Measurements from ENCODE around the gene LPO. TPM values are rescaled to one million over a fixed set of nuclear protein-coding genes. Genes with fewer than 3 reads are reported as not detected.

Gene LPO
- total and polyA plus RNA-seq, 2 donors (not counting 3 experiments of a cell fraction or from before 2014, with no cell fraction given), result not detected

DNA sequence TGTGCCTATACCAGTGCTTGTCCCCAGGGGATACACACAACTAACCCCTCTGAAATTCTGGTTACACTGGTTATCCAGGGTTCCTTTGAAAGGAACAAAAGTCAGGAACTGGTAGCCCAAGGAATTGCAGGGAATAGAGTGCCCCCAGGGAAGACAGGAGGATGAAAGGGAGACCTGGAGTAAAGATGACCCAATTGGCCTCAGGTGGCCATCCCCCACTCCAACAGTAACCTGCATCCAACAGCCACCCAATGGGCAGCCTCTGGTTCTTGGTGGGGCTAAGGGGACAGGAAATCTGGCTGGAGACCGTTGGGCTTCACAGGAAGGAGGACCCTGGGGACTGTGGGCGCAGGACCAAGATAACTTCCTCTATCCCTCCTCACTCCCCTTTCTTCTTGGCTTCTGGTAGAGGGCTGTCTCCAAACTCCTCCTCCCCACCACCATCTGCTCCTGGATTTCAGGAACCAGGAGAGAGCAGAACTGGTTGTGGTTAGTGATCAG is 43.2 kb downstream of the LPO start:
- no TSS peak for BruUV-seq (replicated peaks)
- H3K9me1 ChIP-seq (replicated peaks; ENCODE audit: control insufficient read depth, extremely low read depth, insufficient read depth, low read length), result no peaks in the 10 kb centered on the region
- H4K20me1 ChIP-seq (replicated peaks; ENCODE audit: control insufficient read depth, extremely low read depth, insufficient read depth, low read length), result no peaks in the 10 kb centered on the region
- H3K79me2 ChIP-seq (ENCODE audit: control insufficient read depth, insufficient read depth, low read length), result no peaks in the 10 kb centered on the region
- TF ChIP-seq GATA2 (IDR thresholded peaks at IDR 0.05; ENCODE audit: insufficient read depth, insufficient read length, low read depth, low read length) (no peak), POLR2A (IDR thresholded peaks at IDR 0.05; ENCODE audit: low read depth, low read length) (no peak), EZH2 (IDR thresholded peaks at IDR 0.05; ENCODE audit: borderline replicate concordance, low read depth, low read length, severe bottlenecking) (no peak), MYC (IDR thresholded peaks at IDR 0.05; ENCODE audit: low read depth, low read length) (no peak), FOS (IDR thresholded peaks at IDR 0.05; ENCODE audit: borderline replicate concordance, insufficient read depth, low read length) (no peak), POLR2AphosphoS5 (IDR thresholded peaks at IDR 0.05; ENCODE audit: insufficient read depth, low read depth, low read length) (no peak), JUN (IDR thresholded peaks at IDR 0.05; ENCODE audit: borderline replicate concordance, insufficient read depth, insufficient read length, low read depth) (no peak)
- TF ChIP-seq, protein P1, sequence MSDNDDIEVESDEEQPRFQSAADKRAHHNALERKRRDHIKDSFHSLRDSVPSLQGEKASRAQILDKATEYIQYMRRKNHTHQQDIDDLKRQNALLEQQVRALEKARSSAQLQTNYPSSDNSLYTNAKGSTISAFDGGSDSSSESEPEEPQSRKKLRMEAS (IDR thresholded peaks at IDR 0.05; ENCODE audit: insufficient read depth, insufficient read length), result no peak
- TF ChIP-seq, protein P2, sequence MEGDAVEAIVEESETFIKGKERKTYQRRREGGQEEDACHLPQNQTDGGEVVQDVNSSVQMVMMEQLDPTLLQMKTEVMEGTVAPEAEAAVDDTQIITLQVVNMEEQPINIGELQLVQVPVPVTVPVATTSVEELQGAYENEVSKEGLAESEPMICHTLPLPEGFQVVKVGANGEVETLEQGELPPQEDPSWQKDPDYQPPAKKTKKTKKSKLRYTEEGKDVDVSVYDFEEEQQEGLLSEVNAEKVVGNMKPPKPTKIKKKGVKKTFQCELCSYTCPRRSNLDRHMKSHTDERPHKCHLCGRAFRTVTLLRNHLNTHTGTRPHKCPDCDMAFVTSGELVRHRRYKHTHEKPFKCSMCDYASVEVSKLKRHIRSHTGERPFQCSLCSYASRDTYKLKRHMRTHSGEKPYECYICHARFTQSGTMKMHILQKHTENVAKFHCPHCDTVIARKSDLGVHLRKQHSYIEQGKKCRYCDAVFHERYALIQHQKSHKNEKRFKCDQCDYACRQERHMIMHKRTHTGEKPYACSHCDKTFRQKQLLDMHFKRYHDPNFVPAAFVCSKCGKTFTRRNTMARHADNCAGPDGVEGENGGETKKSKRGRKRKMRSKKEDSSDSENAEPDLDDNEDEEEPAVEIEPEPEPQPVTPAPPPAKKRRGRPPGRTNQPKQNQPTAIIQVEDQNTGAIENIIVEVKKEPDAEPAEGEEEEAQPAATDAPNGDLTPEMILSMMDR (IDR thresholded peaks at IDR 0.05; ENCODE audit: extremely low read depth in 1 of 2, insufficient read depth in 1 of 2, low read depth in 1 of 2, low read length in 2 of 2), result no peak
- POLR2A ChIA-PET, result no interaction called here
- H3K27ac ChIP-seq (ENCODE audit: insufficient read depth, low read depth, low read length), result no peak overlapping the region
- dilution Hi-C loops (cut with MboI; ENCODE audit: extremely low pct_ligation_motif_present, low sequenced_read_pairs), result no loop called here
- no peak overlapping the region for H3K9ac ChIP-seq (replicated peaks; ENCODE audit: extremely low read depth, insufficient read depth, low read length)
- intact Hi-C loops (cut with micrococcal nuclease), result no loop called here
- H3K36me3 ChIP-seq (ENCODE audit: control insufficient read depth in 2 of 2, extremely low read depth in 1 of 2, insufficient read depth in 2 of 2, low read length in 2 of 2), result no peaks in the 10 kb centered on the region
- DNase-seq (ENCODE audit: low read depth, low spot score), result no peak
- peaks cover 2 to 10% of the 10 kb centered on the region in 2 experiments for H3K27me3 ChIP-seq (ENCODE audit: control insufficient read depth in 2 of 2, insufficient read depth in 2 of 2, low read length in 2 of 2)
- H3K4me3 ChIP-seq (replicated peaks in 1 of 3; ENCODE audit: insufficient read depth in 1 of 3, low read depth in 1 of 3, low read length in 3 of 3), result no peak overlapping the region
- no peaks in the 10 kb centered on the region for H3K4me1 ChIP-seq (ENCODE audit: control insufficient read depth, extremely low read depth, insufficient read depth, low read length)
- CTCF ChIA-PET, result no interaction called here
- no peaks in the 10 kb centered on the region for H3K9me3 ChIP-seq (replicated peaks; ENCODE audit: control insufficient read depth, insufficient read depth, low read length)
- FAIRE-seq, result no peak
- no peak overlapping the region for H2AFZ ChIP-seq (ENCODE audit: low read depth, low read length)
- no peak overlapping the region for H3K4me2 ChIP-seq (ENCODE audit: insufficient read depth, low read length)

All from endothelial cell of umbilical vein (primary cell).